GM21381 (cell line): Measurements from ENCODE around the gene ATR.
"Not testable (repeated sequence)": the region's sequence is repeated elsewhere in the genome, so short reads cannot be mapped to it uniquely, and the experiment has no call there.

Experiments
- ATAC-seq: cut with Tn5 transposase; IDR thresholded peaks from one replicate; pipeline ENCODE4 v1.9.1; 2021; ENCODE audit warnings: mild to moderate bottlenecking, moderate library complexity; ENCODE audit not compliant: unreplicated experiment

The ATR gene

DNA sequence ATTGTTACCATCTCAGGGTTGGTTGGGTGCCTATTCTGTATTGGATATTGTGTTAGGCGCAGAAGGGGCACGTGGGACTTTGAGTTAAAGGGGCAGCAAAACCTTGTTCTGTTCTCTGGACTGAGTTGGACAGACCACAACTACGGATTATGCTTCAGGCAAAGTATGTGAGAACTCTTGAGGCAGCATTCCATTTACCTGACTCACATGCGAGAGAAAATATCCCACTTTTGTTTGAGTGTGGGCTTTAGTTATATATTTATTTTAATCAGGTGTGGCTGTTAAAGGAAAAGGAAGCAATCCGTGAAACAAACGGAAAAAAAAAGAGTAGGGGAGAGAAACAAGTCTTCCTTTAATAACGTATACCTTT lies 17.0 kb upstream of the ATR start:
- ATAC-seq = no peak

GRCh38 chr3:142595141-142595540 lies 16.6 kb upstream of the ATR start:
- no peak for ATAC-seq

GRCh38 chr3:142592268-142592667 lies 13.7 kb upstream of the ATR start:
- not testable (repeated sequence) for ATAC-seq

DNA sequence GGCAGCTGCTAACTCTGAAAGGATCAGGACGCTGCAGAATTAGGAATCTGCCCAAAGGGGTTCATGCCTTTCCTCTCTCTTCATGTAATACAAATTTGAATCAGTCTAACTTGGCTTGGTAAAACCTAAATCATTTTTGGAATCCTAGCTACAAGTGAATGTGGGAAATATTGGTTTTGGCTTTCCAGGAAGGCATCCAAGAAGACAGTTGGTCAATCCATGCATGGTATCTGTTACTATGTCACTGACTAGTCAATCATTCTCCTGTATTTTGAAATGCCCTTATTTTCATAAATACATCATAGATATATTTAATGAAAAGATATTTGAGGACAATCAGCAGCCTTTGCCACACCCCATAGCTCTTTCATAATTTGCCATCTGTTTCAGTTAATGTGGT lies 10.2 kb upstream of the ATR start:
- ATAC-seq = no peak

- ATAC-seq = no peak
Observed at GRCh38 chr3:142586803-142587406, 8.4 kb upstream of the ATR start.

GRCh38 chr3:142581070-142581469 lies 2.5 kb upstream of the ATR start:
- not testable (repeated sequence) for ATAC-seq

DNA sequence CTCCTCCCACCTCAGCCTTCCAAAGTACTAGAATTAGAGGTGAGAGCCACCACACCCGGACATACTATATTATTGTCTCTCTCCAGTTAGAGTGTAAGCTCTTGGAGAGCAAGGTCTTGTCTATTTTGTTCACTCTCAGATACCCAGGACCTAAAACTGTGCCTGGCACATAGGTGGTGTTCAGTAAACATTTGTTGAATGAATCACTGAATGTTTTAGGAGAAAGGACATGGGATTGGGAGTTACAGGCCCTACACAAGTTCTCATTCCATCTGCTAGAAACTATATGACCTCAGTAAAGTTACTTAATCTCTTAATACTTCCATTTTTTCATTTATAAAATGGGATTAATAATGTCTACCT lies 1.5 kb upstream of the ATR start:
- ATAC-seq = no peak

- no peak for ATAC-seq
Observed at GRCh38 chr3:142577696-142578328, 721 bp downstream of the ATR start.

DNA sequence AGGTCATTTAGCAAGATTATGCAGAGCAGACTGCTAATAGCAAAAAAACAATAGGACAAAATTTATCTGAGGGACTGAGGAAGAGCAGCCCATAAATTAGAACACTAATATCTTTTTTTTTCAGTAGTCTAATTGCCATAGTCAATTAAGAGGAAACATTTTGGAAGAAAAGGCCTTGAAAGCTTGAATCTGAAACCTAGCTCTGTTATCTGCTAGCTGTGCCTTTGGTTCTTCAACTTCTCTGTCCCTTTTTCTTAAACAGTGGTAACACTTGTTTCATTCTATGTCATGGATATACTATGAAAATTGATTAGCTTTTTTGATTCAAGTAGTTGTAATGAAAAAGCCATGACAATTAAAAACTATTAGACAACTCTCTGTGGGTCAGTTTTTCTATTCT lies 1.7 kb downstream of the ATR start:
- ATAC-seq = no peak

DNA sequence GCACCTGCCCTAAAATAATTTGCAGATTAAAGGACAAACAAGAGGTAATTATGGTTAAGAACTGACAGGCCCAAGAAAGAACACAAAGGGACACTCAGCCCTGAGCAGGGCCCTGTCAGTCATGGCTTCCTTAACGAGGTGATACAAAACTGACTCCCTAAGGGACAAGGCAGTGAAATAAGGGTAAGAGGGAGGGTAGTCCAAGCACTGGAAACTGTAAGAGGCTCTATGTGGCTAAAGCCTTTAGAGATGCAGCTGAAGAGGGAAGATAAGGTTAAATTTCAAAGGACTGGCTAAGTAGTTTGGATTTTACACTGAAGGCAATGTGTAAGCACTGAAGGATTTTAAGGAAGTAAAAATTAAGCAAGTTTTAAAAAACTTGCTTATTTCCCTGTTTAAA lies 3.9 kb downstream of the ATR start:
- ATAC-seq = no peak

DNA sequence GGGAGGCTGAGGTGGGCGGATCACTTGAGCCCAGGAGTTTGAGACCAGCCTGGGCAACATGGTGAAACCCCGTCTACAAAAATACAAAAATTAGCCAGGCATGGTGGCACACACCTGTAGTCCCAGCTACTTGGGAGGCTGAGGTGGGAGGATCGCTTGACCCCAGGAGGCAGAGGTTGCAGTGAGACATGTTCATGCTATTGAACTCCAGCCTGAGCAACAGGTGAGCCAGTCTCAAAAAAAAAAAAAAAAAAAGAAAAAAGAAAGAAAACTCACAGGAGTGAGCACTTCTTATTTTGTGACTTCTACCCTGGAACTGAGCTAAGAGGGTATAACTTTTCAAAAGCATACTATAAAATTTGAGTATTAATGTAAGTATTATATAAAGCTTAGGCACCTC lies 4.3 kb downstream of the ATR start:
- ATAC-seq = not testable (repeated sequence)

DNA sequence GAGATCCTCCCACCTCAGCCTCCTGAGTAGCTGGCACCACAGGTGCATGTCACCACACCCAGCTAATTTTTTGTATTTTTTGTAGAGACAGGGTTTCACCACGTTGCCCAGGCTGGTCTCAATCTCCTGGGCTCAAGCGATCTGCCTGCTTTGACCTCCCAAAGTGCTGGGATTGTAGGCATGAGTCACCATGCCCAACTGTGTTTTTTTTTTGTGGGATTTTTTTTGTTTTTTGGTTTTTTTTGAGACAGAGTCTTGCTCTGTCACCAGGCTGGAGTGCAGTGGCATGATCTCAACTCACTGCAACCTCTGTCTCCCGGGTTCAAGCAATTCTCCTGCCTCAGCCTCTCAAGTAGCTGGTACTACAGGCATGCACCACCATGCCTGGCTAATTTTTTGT lies 9.1 kb downstream of the ATR start:
- not testable (repeated sequence) for ATAC-seq

- ATAC-seq = no peak
Observed at GRCh38 chr3:142568393-142569017, 10.0 kb downstream of the ATR start.

GRCh38 chr3:142566096-142566495 lies 12.4 kb downstream of the ATR start:
- no peak for ATAC-seq

DNA sequence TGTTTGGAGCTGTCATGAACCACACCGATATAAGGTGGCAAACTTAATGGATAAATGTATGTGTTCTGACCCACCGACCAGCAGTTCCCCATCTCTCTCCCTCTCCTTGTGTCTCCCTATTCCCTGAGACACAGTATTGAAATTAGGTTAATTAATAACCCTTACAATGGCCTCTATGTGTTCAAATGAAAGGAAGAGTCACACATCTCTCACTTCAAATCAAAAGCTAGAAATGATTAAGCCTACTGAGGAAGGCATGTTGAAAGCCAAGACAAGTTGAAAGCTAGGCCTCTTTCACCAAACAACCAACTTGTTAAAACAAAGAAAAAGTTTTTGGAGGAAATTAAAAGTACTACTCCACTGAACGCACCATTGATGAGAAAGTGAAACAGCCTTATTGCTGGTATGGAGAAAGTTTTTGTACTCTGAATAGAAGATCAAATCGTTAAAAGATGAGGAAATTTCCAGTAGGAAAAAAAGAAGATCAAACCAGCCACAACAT lies 15.0 kb downstream of the ATR start:
- ATAC-seq = no peak

- no peak for ATAC-seq
Observed at GRCh38 chr3:142560118-142560517, 18.4 kb downstream of the ATR start.

DNA sequence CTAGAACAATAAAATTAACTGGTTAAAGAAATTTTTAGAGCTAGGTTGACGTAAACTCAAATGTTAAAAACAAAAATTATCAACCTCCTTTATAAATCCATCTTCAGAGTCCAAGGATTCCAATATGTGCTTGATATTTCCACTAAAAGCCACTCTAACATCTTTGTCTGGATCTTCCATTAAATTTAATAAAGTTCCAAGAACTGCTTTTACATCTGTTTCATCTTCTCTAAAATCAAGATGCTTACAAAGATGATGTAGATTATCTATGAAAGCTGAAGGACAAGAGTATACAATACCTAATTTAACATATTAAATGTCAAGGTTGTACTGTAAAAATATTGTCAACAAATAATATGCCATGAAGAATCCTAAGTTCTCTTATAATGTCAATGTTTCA lies 24.8 kb downstream of the ATR start:
- ATAC-seq = no peak

DNA sequence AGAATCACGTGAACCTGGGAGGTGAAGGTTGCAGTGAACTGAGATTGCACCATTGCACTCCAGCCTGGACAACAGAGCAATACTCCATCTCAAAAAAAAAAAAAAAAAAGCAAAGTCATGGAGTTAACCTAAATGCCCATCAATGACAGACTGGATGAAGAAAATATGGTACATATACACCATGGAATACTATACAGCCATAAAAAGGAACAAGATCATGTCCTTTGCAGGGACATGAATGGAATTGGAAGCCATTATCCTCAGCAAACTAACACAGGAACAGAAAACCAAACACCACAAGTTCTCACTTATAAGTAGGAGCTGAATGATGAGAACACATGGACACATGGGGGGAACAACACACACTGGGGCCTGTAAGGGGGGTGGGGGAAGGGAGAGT lies 26.0 kb downstream of the ATR start:
- not testable (repeated sequence) for ATAC-seq

DNA sequence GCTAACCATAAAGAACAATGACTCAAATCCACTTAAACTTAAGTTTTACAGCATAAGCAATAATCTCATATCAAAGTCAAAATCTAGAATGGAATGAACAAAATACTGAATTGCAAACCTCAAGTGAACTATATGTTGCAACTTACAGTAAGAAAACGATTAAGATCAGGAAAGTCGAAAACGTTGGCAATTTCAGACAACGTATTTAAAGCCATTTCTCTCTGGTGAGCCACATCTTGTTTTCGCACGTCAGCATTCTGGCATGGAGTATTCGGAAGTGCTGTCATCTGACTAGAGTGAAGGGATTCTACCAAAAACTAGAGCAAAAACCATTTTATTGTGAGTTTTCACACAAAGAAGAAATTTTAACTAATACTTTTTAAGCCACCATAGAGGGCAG lies 28.5 kb downstream of the ATR start:
- no peak for ATAC-seq

DNA sequence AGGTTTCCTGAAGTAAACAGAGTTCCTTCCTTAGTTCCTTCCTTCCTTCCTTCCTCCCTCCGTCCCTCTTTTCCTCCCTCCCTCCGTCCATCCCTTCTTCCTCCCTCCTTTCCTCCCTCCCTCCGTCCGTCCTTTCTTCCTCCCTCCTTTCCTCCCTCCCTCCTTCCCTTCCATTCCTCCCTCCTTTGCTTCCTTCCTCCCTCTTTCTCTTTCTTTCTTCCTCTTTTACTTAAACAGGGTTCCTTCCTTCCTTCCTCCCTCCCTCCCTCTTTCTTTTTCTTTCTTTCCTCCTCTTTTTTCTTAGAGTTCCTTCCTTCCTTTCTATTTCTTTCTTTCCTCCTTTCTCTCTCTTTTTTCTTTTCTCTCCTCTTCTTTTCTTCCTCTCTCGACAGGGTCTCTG lies 35.2 kb downstream of the ATR start:
- ATAC-seq = no peak

GRCh38 chr3:142542054-142542453 lies 36.5 kb downstream of the ATR start:
- no peak for ATAC-seq

- ATAC-seq = no peak
Observed at GRCh38 chr3:142536519-142536918, 42.0 kb downstream of the ATR start.

- ATAC-seq = no peak
Observed at GRCh38 chr3:142534543-142534942, 44.0 kb downstream of the ATR start.
